ENCODE measurements around the gene RAB23.
A peak's percentile ranks its signal among the peaks of the same experiment; 100 is the strongest.

Gene RAB23

DNA sequence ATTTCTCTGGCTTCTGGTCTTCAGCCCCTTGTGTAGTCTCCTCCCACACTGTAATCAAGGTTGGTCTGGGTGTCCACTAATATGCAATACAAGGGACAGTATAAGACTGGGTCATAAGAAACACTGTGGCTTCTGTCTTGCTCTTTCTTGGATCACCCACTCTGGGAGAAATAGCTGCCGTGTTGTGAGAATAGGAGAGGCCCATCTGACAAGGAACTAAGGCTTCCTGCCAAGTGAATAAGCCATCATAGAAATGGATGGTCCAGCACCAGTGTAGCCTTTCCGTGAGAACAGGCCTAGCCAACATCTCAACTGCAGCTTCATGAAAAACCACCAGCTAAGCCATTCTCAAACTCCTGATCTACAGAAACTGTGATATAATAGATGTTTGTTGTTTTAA, 26.6 kb downstream of the RAB23 start:
- H3K4me3 ChIP-seq (ENCODE audit: control insufficient read depth, low read depth, low read length): no peak overlapping the region
- TF ChIP-seq CTCF (conservative IDR thresholded peaks at IDR 0.05; ENCODE audit: control insufficient read depth, insufficient read depth, low read depth, low read length): no peak
- no peak for DNase-seq (ENCODE audit: low read depth)

DNA sequence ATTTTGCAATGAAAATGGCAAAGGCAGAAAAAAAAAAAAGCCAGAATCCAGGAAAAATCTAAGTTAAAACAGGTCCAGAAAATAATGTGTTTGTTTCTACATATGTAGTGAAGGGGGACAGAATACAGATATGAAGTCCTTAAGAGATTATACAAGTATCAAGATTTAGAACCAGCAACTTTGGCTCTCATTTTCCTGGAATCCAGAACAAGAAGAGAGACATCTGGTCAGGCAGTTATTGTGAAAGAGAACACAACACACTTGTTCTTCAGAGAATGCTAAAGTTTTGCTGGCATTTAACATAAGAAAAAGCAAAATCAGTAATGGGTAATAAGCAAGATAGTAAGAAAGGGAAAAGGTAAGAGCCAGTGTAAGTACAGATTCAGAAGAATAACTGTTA, 28.9 kb downstream of the RAB23 start:
- TF ChIP-seq CTCF (conservative IDR thresholded peaks at IDR 0.05; ENCODE audit: control insufficient read depth, insufficient read depth, low read depth, low read length): no peak
- H3K4me3 ChIP-seq (ENCODE audit: control insufficient read depth, low read depth, low read length): no peak overlapping the region
- DNase-seq (ENCODE audit: low read depth): peak; percentile 37

GRCh38 chr6:57190140-57190539, 32.0 kb downstream of the RAB23 start:
- no peak overlapping the region for H3K4me3 ChIP-seq (ENCODE audit: control insufficient read depth, low read depth, low read length)
- peak; percentile 66 for DNase-seq (ENCODE audit: low read depth)
- TF ChIP-seq CTCF (conservative IDR thresholded peaks at IDR 0.05; ENCODE audit: control insufficient read depth, insufficient read depth, low read depth, low read length): peak; percentile 50

GRCh38 chr6:57183336-57183735, 38.8 kb downstream of the RAB23 start:
- no peak overlapping the region for H3K4me3 ChIP-seq (ENCODE audit: control insufficient read depth, low read depth, low read length)
- no peak for DNase-seq (ENCODE audit: low read depth)
- TF ChIP-seq CTCF (conservative IDR thresholded peaks at IDR 0.05; ENCODE audit: control insufficient read depth, insufficient read depth, low read depth, low read length): no peak

- no peak for DNase-seq (ENCODE audit: low read depth)
- no peak for TF ChIP-seq CTCF (conservative IDR thresholded peaks at IDR 0.05; ENCODE audit: control insufficient read depth, insufficient read depth, low read depth, low read length)
Observed at GRCh38 chr6:57182017-57182432, 40.1 kb downstream of the RAB23 start.

GRCh38 chr6:57180596-57180995, 41.5 kb downstream of the RAB23 start:
- no peak for DNase-seq (ENCODE audit: low read depth)
- no peak overlapping the region for H3K4me3 ChIP-seq (ENCODE audit: control insufficient read depth, low read depth, low read length)
- TF ChIP-seq CTCF (conservative IDR thresholded peaks at IDR 0.05; ENCODE audit: control insufficient read depth, insufficient read depth, low read depth, low read length): no peak

More at GRCh38 chr6:57182017-57182432, 40.1 kb downstream of the RAB23 start:
- no peak overlapping the region for H3K4me3 ChIP-seq (ENCODE audit: control insufficient read depth, low read depth, low read length)

Measured in fibroblast of mammary gland (primary cell).